Breast epithelium (tissue), 4 donors: Measurements from ENCODE around the gene GID4. TPM values are rescaled to one million over a fixed set of nuclear protein-coding genes. Genes with fewer than 3 reads are reported as not detected.
A peak's percentile ranks its signal among the peaks of the same experiment; 100 is the strongest.

Experiments used
- DNase-seq, 2 donors: peaks; one replicate each; pipeline ENCODE4 v3.0.0-alpha.2; 2019; ENCODE audit warnings: low spot score in 2 of 2
- H3K27ac ChIP-seq, 2 donors: fragments of 200-600 bp; sonication (generic) in 1 of 2; one replicate each; pipeline ENCODE4 v1.5.1; 2016 to 2019; ENCODE audit warnings: mild to moderate bottlenecking in 1 of 2
- H3K27me3 ChIP-seq, 2 donors: fragments of 200-600 bp; sonication (generic) in 1 of 2; one replicate each; pipeline versions ENCODE4 v1.5.1 to v1.6.0; 2017 to 2019; ENCODE audit warnings: control low read depth in 1 of 2, mild to moderate bottlenecking in 1 of 2
- H3K36me3 ChIP-seq: fragments of 200-600 bp; one replicate; pipeline ENCODE4 v1.5.1; 2019
- H3K4me1 ChIP-seq, 2 donors: fragments of 200-600 bp; sonication (generic); one replicate each; pipeline ENCODE4 v1.5.1; 2016 to 2019; ENCODE audit warnings: control low read depth in 1 of 2
- H3K4me3 ChIP-seq, 3 donors: fragments of 200-600 bp; sonication (generic); 1 replicate in 2 of 3; 2 replicates in 1 of 3; pipeline ENCODE4 v1.5.1; 2016 to 2019; ENCODE audit warnings: mild to moderate bottlenecking in 3 of 3, moderate library complexity in 2 of 3
- H3K9me3 ChIP-seq, 2 donors: fragments of 200-600 bp; sonication (generic) in 1 of 2; one replicate each; pipeline ENCODE4 v1.5.1; 2016 to 2019; ENCODE audit warnings: control low read depth in 1 of 2
- POLR2A ChIP-seq: fragments of 450-650 bp; IDR thresholded peaks from one replicate; pipeline ENCODE4 v1.6.1; 2016; ENCODE audit warnings: antibody characterized with exemption, mild to moderate bottlenecking, moderate library complexity
- POLR2AphosphoS5 ChIP-seq, 3 donors: sonication (generic); formaldehyde crosslinking; IDR thresholded peaks; one replicate each; pipeline ENCODE4 v1.6.1; 2017; ENCODE audit warnings: antibody characterized with exemption in 3 of 3
- intact Hi-C: fragments of 100-400 bp; cut with DNase I; formaldehyde crosslinking; loops from one replicate; pipeline ENCODE4 v1.15.1; 2023; ENCODE audit warnings: low total_unique reads
- total RNA-seq, 3 donors: library from RNA; depleted of rRNA; stranded (reverse); fragments of >200 nt; gene quantifications; one replicate each; pipeline ENCODE4 v1.1.0, GENCODE V29; 2016
- TF ChIP-seq, protein P1 (sequence below), 3 donors: fragments of 450-650 bp; IDR thresholded peaks; one replicate each; pipeline ENCODE4 v1.5.1; 2016 to 2017; ENCODE audit warnings: antibody characterized with exemption in 3 of 3, mild to moderate bottlenecking in 3 of 3, moderate library complexity in 3 of 3

GID4 gene
- total RNA-seq, 3 donors from 2014 or later, result 11.1 to 23.8 (median 12.1) TPM

DNA sequence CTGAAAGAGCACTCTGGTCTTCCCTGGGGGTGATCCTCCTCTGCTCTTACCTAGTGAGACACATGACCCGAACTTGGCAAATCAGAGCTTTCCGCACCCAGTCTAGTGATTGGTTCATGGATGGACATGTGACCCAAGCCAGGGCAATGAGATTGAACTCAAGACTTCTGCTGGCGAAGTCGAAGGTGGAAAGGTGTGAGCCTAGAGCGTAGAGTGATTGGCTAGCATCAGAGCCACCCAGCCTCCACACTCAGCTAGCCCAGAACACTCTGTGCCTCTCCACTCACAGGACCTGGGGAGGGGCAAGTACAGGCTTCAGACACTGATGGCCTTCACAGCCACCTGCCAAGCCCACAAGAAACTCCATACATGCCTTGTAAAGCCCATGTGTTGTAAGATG lies 17.8 kb upstream of the GID4 start:
- no peak overlapping the region for H3K4me3 ChIP-seq
- intact Hi-C loops, result no loop called here
- H3K27ac ChIP-seq, result no peak overlapping the region
- no peaks in the 10 kb centered on the region for H3K36me3 ChIP-seq
- H3K9me3 ChIP-seq, result no peaks in the 10 kb centered on the region
- H3K27me3 ChIP-seq, result no peaks in the 10 kb centered on the region
- peaks cover 0 to 9% of the 10 kb centered on the region in 2 donors for H3K4me1 ChIP-seq
- TF ChIP-seq POLR2A (no peak), POLR2AphosphoS5 (IDR thresholded peaks at IDR 0.05) (no peak)
- TF ChIP-seq, protein P1, sequence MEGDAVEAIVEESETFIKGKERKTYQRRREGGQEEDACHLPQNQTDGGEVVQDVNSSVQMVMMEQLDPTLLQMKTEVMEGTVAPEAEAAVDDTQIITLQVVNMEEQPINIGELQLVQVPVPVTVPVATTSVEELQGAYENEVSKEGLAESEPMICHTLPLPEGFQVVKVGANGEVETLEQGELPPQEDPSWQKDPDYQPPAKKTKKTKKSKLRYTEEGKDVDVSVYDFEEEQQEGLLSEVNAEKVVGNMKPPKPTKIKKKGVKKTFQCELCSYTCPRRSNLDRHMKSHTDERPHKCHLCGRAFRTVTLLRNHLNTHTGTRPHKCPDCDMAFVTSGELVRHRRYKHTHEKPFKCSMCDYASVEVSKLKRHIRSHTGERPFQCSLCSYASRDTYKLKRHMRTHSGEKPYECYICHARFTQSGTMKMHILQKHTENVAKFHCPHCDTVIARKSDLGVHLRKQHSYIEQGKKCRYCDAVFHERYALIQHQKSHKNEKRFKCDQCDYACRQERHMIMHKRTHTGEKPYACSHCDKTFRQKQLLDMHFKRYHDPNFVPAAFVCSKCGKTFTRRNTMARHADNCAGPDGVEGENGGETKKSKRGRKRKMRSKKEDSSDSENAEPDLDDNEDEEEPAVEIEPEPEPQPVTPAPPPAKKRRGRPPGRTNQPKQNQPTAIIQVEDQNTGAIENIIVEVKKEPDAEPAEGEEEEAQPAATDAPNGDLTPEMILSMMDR (IDR thresholded peaks at IDR 0.05), result no peak
- DNase-seq, result no peak

DNA sequence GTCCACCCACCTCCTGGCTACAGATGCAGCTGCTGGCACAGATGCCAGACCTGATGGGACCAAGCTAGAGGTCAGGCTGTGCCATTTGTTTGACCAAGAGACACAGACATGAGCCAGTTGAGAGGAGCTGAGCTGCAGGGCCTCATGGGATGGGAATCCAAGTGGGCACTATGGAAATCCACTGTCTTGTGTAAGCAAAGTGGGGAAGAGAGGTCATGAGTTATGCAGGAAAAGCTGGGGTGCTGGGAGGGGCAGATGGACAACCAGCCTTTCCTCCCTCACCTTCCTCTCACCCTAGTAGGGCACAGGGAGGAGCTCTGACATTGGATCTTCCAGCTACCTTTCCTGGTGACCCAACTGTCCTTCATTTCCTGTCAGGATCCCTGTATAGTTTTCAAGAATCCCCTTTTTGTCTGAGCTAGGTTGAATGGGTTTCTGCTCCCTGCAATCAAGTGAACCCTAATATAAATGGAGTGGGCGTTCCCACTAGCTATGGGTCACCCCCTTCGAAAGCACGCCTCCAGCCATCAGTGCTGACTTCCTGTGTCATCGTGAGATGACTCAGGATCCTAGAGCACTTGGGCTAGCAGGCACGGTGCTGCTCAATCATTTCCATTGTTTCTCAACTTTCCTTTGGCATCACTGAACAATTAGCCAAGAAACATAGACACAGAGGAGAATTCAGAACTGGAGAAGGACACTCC lies 13.8 kb upstream of the GID4 start:
- H3K27me3 ChIP-seq, result no peaks in the 10 kb centered on the region
- no peak overlapping the region for H3K27ac ChIP-seq
- DNase-seq, result no peak
- H3K4me3 ChIP-seq, result no peak overlapping the region
- H3K4me1 ChIP-seq, result no peaks in the 10 kb centered on the region
- H3K9me3 ChIP-seq, result no peaks in the 10 kb centered on the region
- TF ChIP-seq POLR2A (no peak), POLR2AphosphoS5 (IDR thresholded peaks at IDR 0.05) (no peak)
- TF ChIP-seq, protein P1 (IDR thresholded peaks at IDR 0.05), result no peak
- intact Hi-C loops, result no loop called here
- H3K36me3 ChIP-seq, result no peaks in the 10 kb centered on the region

DNA sequence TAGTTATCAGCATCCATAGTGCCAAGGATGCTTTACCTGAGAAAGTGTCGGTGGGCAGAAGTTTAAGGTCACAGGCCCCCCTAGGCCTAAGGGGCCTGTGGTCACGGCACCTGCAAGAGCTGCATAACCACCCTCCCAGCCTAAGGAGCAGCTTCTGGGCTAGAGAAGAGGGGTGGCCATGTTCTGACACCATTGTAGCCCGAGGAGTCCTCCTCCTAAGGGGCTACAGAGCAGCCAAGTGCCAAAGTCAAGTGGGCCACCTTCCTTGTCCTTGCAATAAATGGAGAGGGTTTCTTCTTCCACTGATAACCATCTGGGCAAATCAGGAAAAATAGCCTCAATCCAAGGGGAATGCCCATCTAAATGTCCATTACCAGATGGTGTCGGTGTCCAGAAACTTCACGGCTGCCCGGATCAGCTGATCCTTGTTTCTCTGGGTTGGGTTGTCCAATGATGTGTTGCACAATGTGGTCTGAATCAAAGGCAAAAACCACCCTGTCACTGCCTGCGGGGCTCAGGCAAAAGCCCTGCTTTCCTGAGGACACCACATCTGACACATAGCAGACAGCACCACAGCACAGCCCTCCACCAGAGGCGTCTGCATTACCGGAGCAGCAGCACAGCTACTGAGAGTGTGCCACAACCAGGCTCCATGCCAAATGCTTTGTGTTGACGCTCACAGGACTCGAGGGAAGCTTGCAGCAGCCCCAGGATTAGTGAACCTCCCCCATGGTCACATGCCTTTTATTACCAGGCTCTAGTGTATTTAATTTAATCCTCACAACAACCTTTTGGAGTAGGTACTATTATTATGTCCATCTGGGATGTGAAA lies 13.0 kb upstream of the GID4 start:
- no peak overlapping the region for H3K4me3 ChIP-seq

DNA sequence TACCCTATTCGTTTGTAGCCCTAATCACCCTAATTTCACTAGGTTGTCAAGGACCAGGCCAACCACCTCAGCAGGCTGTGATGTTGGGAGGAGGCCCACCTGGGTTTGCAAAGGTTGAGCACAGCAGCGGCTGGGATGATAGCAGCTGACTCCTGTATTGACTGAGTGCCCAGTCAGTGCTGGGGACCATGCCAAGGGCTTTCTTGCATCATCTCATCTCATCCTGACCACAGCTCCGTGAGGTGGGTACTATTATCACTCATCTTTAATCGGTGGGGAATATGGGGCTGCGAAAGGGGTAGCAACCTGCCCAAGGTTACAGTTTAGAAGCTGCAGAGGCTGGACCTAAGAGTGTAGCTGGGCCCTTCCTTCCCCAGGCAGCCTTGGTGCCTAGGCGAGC lies 11.9 kb upstream of the GID4 start:
- no peak overlapping the region for H3K27ac ChIP-seq
- TF ChIP-seq, protein P1 (IDR thresholded peaks at IDR 0.05), result no peak
- no peak for TF ChIP-seq POLR2AphosphoS5 (IDR thresholded peaks at IDR 0.05)
- no peak for TF ChIP-seq POLR2A

More for the DNA sequence above, 13.0 kb upstream of the GID4 start:
- Histone ChIP-seq H3K9me3 (no peaks in the 10 kb centered on the region), H3K36me3 (no peaks in the 10 kb centered on the region), H3K27ac (peak overlapping the region in 1 of 2 donors; percentile 9), H3K27me3 (no peaks in the 10 kb centered on the region), H3K4me1 (no peaks in the 10 kb centered on the region)
- DNase-seq, result no peak
- intact Hi-C loops, result no loop called here
- no peak for TF ChIP-seq POLR2AphosphoS5 (IDR thresholded peaks at IDR 0.05)

DNA sequence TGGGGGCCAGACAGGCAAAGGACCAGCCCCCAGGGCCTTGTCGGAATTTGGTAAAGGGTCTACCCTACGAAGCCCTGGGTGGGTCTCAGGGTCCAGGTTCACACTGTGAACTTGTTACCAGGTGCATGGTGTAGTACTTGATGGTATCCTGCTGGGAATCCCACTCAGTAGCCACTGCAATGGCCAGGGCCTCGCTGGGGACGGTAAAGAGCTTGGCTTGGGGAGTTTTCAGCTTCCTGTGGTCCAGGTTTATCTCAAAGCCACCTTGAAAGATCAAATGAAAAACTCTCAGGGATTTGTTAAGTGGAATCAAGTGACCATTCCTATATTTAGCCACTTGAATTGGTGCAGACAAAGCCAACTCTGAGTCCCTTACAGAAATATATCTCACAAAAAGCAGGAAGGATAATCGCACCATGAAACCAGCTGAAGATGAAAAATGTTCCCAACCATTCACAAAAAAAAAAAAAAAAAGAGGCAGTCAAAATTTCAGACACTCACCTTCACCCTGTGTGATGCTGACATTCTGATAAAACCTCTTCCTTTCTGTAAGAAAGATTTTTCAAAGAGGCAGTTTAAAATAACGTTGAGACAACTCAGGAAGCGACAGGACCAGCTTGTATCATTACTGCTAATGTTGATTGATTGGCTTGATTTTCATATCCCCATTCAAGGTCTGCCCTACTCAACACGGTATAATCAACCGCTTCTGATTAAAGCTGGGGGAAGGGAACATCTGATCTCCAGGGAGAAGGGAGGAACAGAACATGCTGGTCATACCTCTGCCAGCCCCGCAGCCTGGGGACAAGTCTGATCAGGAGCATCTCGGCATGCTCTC lies 10.9 kb upstream of the GID4 start:
- H3K27ac ChIP-seq, result no peak overlapping the region
- H3K9me3 ChIP-seq, result no peaks in the 10 kb centered on the region
- no peaks in the 10 kb centered on the region for H3K36me3 ChIP-seq
- DNase-seq, result no peak
- no peaks in the 10 kb centered on the region for H3K27me3 ChIP-seq
- TF ChIP-seq POLR2AphosphoS5 (IDR thresholded peaks at IDR 0.05) (no peak), POLR2A (no peak)
- TF ChIP-seq, protein P1 (IDR thresholded peaks at IDR 0.05), result no peak
- H3K4me3 ChIP-seq, result no peak overlapping the region
- no peaks in the 10 kb centered on the region for H3K4me1 ChIP-seq
- intact Hi-C loops, result no loop called here

More for the DNA sequence above, 11.9 kb upstream of the GID4 start:
- intact Hi-C loops, result no loop called here
- Histone ChIP-seq H3K4me1 (no peaks in the 10 kb centered on the region), H3K36me3 (no peaks in the 10 kb centered on the region), H3K4me3 (no peak overlapping the region), H3K27me3 (no peaks in the 10 kb centered on the region), H3K9me3 (no peaks in the 10 kb centered on the region)
- DNase-seq, result no peak
